GM06990 (cell line): Measurements from ENCODE around the gene TRMU.

Experiments used
- DNase-seq: peaks from one replicate; pipeline ENCODE4 v3.0.0-alpha.2; 2011; ENCODE audit not compliant: insufficient read length; ENCODE audit errors: extremely low read depth
- H3K27me3 ChIP-seq: replicated peaks from 2 replicates; pipeline ENCODE4 v1.6.0; 2011; ENCODE audit warnings: low read length; ENCODE audit not compliant: control insufficient read depth, insufficient read depth
- H3K36me3 ChIP-seq: 2 replicates; pipeline ENCODE4 v1.5.1; 2011; ENCODE audit warnings: low read length; ENCODE audit not compliant: control insufficient read depth, insufficient read depth
- H3K4me3 ChIP-seq: replicated peaks from 2 replicates; pipeline ENCODE4 v1.5.1; 2011; ENCODE audit warnings: low read depth, mild to moderate bottlenecking, control low read depth, low read length
- TF ChIP-seq, protein P1 (sequence below): IDR thresholded peaks from 2 replicates; pipeline ENCODE4 v1.5.1; 2011; ENCODE audit warnings: low read length, control low read depth, mild to moderate bottlenecking, inconsistent platforms; ENCODE audit not compliant: insufficient read depth, poor library complexity, severe bottlenecking

The TRMU gene

DNA sequence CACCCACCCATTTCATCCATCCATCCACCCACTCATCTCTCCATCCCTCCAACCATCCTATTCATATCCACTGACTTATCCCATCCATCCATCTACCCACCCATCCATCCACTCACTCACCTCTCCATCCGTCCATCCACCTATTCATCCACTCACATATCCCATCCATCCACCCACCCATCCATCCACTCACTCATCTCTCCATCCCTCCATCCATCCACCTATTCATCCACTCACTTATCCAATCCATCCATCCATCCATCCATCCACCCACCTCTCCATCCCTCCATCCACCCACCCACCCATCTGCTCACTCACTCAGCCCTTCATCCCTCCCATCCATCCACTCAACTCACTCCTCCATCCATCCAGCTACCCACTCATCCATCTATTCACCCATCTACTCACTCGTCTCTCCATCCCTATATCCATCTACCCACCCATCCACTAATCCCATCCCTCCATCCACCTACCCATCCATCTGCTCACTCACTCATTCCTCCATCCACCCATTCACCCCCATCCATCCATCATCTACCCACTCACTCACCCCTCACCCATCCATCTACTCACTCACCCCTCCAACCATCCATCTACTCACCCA, 36.2 kb downstream of the TRMU start:
- no peak overlapping the region for H3K4me3 ChIP-seq
- H3K36me3 ChIP-seq, result no peaks in the 10 kb centered on the region
- no peaks in the 10 kb centered on the region; the same call in 1 of the 2 replicates for H3K27me3 ChIP-seq
- TF ChIP-seq, protein P1, sequence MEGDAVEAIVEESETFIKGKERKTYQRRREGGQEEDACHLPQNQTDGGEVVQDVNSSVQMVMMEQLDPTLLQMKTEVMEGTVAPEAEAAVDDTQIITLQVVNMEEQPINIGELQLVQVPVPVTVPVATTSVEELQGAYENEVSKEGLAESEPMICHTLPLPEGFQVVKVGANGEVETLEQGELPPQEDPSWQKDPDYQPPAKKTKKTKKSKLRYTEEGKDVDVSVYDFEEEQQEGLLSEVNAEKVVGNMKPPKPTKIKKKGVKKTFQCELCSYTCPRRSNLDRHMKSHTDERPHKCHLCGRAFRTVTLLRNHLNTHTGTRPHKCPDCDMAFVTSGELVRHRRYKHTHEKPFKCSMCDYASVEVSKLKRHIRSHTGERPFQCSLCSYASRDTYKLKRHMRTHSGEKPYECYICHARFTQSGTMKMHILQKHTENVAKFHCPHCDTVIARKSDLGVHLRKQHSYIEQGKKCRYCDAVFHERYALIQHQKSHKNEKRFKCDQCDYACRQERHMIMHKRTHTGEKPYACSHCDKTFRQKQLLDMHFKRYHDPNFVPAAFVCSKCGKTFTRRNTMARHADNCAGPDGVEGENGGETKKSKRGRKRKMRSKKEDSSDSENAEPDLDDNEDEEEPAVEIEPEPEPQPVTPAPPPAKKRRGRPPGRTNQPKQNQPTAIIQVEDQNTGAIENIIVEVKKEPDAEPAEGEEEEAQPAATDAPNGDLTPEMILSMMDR, result no peak
- no peak for DNase-seq

DNA sequence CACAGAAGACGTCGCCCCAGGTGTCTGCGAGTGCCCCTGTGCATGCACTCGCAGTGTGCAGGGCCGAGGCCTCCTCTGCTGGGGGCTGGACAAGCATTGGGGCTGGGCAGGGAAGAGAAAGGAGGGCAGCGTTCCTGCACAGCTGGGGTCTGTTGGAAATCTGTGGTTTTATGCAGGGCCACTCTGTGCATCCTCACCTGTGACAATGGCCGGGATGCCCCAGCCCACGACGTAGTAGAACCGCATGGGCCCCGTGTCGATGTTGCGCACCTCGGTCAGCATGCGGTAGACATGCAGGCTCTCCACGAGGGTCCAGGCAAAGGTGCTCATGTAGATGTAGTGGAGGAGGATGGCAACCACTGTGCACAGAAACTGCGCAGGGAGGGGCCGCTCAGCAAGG, 37.2 kb downstream of the TRMU start:
- no peaks in the 10 kb centered on the region for H3K36me3 ChIP-seq
- TF ChIP-seq, protein P1, result no peak
- DNase-seq, result no peak
- H3K27me3 ChIP-seq, result no peaks in the 10 kb centered on the region; the same call in 1 of the 2 replicates
- H3K4me3 ChIP-seq, result no peak overlapping the region

DNA sequence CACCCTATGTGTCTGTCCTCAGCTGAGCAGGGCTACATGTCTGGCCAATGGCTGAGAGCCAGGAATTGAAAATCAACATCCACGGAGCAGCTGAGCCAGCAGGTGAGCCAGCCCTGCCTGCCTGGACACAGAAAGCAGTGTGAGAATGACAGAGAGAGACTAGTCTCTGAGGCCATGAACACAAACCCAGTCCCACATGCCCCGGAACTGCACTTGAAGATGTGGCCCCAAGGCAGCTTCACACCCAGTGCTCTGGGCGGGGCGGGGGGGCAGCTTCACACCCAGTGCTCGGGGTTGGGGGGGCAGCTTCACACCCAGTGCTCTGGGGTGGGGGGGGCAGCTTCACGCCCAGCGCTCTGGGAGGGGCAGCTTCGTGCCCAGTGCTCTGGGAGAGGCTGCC, 37.6 kb downstream of the TRMU start:
- DNase-seq, result no peak
- no peak overlapping the region for H3K4me3 ChIP-seq

DNA sequence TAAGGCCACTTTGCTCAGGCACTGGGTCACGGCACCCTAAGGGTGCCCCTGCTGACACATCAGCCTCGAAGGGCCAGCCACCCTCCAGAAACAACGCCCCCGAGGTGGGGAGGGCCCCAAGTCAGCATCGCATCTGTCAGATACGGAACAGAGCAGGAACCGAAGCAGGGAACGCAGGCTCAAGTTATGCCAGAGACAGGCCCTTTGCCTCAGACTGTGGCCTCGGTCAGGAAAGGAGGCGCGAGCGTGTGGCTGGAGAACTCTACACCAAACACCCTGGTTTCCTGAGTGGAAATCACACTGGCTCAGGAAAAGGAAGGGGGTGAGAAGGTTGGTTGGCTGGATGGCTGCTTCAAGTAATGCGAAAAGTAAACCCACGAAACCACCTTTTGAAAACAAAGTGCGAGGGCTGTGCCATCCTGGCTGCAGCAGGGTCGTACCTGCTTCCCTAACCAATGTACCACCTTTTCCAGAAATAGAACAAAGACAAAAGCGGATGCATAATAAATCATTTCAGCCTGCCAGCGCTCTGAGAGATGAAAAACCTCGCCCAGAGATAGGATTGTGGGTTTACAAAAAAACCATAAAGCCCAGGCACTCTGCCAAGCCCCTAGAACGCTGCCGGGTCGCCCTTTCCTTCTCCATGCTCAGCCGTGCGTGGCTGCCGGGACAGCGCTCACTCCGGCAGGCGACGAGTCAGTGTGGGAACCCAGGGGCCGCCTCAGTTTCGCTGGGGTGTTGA, 38.6 kb downstream of the TRMU start:
- TF ChIP-seq, protein P1, result no peak
- no peak for DNase-seq

More for the DNA sequence above, 37.6 kb downstream of the TRMU start:
- H3K36me3 ChIP-seq, result no peaks in the 10 kb centered on the region
- H3K27me3 ChIP-seq, result no peaks in the 10 kb centered on the region; the same call in 1 of the 2 replicates
- TF ChIP-seq, protein P1, result no peak

DNA sequence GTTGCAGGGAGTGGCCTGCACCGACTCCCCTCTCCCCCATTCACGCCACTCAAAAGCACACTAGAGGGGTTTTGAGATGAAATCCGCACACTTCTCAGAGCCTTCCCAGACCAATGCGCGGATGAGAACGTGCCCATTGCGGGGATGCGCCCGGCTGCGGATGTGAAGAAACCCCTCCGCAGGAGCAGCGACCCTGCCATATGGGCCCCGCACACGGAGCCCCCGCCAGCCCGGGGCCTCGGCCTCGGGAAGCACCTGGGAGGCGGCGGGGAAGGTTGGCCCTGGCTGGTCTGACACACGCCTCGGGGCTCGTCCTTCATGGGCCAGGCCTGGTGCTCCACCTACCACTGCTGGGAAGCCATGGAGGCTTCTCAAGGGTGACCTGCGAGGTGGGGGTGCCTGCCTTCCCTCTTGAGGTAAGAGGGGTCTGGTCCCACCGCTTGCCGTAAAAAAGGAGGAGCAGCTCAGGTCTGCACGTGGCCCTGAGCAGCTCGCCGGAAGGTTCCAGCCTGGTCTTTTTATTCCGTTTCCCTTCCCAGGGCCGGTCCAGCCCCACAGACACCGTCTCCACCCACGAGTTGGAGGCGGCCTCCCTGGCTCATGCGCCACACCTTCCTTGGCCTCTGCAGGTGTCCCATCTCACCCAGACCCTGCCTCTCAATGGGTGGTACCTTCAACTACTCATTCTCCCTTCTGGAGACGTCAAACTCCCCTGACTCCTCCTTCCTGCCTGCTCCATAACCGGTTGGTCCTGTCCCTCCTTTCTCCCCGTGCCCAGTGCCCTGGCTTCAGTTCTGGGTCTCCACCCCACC, 39.4 kb downstream of the TRMU start:
- TF ChIP-seq, protein P1, result no peak
- Histone ChIP-seq H3K36me3 (no peaks in the 10 kb centered on the region), H3K4me3 (no peak overlapping the region), H3K27me3 (no peaks in the 10 kb centered on the region; the same call in 1 of the 2 replicates)
- DNase-seq, result no peak

More for the DNA sequence above, 38.6 kb downstream of the TRMU start:
- H3K36me3 ChIP-seq, result no peaks in the 10 kb centered on the region
- H3K4me3 ChIP-seq, result no peak overlapping the region
- H3K27me3 ChIP-seq, result no peaks in the 10 kb centered on the region; the same call in 1 of the 2 replicates
